Measurements from ENCODE around the gene RABGGTA. TPM values are rescaled to one million over a fixed set of nuclear protein-coding genes. Genes with fewer than 3 reads are reported as not detected.

The RABGGTA gene
- total RNA-seq, 1 donor from 2014 or later, result 70.5 TPM

DNA sequence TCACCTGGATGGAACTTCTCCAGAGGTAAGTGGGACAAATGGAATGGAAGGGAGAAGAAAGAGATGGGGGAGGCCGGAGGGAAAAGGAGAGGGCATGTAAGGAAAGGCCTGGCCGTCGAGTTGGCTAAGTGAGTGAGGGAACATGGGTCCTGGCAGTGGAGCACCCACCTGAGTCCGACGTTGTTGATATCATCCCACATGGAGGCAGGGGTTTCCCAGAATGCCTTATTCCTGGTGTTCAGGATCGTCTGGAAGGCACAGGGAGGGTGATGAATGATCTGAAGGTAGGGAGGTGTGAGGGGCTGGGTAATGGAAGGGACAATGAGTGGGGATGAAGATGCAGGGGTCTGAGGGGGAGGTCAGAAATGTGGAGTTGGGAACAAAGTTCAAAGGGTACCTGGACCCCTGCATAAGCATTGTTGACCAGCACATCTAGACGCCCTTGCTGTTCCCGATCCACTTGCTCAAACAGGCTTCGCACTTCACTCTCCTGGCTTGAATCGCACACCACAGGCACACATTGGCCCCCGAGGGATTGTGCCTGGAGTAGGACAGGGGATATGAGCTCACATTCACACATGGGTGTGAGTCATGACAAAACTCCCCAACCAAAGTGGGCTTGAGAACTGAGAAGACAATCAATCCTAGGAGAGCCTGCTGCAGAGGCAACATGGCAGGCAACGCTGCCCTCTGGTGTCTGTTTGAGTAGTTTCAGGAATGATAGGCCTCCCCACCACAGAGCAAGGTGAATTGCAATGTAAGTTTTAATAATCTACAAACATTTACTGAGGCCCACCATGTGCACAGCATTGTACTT is 25.2 kb upstream of the RABGGTA start:
- no peaks in the 10 kb centered on the region for H3K9me3 Mint-ChIP-seq
- intact Hi-C loops (cut with micrococcal nuclease), result loop anchor here (1.0 to 5.0 kb wide), 10 partner anchors 17 to 238 kb away; partner anchors contain the start of genes DCAF11, IPO4, IRF9 and MDP1

DNA sequence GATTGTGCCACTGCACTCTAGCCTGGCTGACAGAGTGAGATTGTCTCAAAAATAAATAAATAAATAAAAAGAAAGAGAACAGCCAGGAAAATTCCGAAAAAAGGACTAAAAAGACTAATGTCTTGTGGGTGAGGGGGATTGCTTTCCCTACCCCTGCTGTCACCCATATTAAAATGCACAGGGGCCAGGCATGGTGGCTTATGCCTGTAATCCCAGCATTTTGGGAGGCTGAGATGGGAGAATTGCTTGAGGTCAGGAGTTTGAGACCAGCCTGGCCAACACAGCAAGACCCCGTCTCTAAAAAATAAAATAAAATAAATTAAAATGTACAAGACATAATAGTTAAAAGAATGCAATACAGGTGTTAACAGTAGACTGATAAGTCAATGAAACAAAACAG is 22.1 kb upstream of the RABGGTA start:
- peaks cover 41% of the 10 kb centered on the region for H3K4me1 Mint-ChIP-seq
- ChIA-PET POLR2A (interaction anchor here (0.6 to 5.8 kb wide), 3 partner anchors 14 to 51 kb away, joined by 3 to 61 read pairs (median 20); partner anchors contain the start of genes RABGGTA and TINF2), CTCF (interaction anchor here (0.7 kb wide), 1 partner anchor 703 kb away, joined by 3 read pairs; no protein-coding TSS in a partner anchor)
- no peak overlapping the region for H3K27ac Mint-ChIP-seq
- H3K27me3 Mint-ChIP-seq, result no peaks in the 10 kb centered on the region
- TF ChIP-seq, protein P1, sequence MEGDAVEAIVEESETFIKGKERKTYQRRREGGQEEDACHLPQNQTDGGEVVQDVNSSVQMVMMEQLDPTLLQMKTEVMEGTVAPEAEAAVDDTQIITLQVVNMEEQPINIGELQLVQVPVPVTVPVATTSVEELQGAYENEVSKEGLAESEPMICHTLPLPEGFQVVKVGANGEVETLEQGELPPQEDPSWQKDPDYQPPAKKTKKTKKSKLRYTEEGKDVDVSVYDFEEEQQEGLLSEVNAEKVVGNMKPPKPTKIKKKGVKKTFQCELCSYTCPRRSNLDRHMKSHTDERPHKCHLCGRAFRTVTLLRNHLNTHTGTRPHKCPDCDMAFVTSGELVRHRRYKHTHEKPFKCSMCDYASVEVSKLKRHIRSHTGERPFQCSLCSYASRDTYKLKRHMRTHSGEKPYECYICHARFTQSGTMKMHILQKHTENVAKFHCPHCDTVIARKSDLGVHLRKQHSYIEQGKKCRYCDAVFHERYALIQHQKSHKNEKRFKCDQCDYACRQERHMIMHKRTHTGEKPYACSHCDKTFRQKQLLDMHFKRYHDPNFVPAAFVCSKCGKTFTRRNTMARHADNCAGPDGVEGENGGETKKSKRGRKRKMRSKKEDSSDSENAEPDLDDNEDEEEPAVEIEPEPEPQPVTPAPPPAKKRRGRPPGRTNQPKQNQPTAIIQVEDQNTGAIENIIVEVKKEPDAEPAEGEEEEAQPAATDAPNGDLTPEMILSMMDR (IDR thresholded peaks at IDR 0.05), result no peak
- ATAC-seq (ENCODE audit: low read depth) (no peak), DNase-seq (no peak)
- peaks cover 61% of the 10 kb centered on the region for H3K36me3 Mint-ChIP-seq (ENCODE audit: low read depth)
- intact Hi-C loops (cut with micrococcal nuclease), result no loop called here
- no peak overlapping the region for H3K4me3 Mint-ChIP-seq
- H3K9me3 Mint-ChIP-seq, result no peaks in the 10 kb centered on the region

More for the DNA sequence above, 25.2 kb upstream of the RABGGTA start:
- TF ChIP-seq, protein P1 (IDR thresholded peaks at IDR 0.05), result peak; percentile 41
- CTCF ChIA-PET, result interaction anchor here (0.6 to 7.1 kb wide), 24 partner anchors 12 to 665 kb away, joined by 3 to 139 read pairs (median 5); partner anchors contain the start of genes CHMP4A, CIDEB, IPO4 and IRF9
- DNase-seq (peak; percentile 50), ATAC-seq (ENCODE audit: low read depth) (peak; percentile 73)
- POLR2A ChIA-PET, result interaction anchor here (0.6 to 8.2 kb wide), 16 partner anchors 14 to 202 kb away, joined by 3 to 242 read pairs (median 6); partner anchors contain the start of genes CHMP4A, GMPR2, IPO4 and IRF9
- H3K4me1 Mint-ChIP-seq, result peaks cover 47% of the 10 kb centered on the region
- peak overlapping the region; percentile 90 for H3K27ac Mint-ChIP-seq
- peak overlapping the region; percentile 57 for H3K4me3 Mint-ChIP-seq
- H3K36me3 Mint-ChIP-seq (ENCODE audit: low read depth), result peaks cover 49% of the 10 kb centered on the region
- H3K27me3 Mint-ChIP-seq, result no peaks in the 10 kb centered on the region

DNA sequence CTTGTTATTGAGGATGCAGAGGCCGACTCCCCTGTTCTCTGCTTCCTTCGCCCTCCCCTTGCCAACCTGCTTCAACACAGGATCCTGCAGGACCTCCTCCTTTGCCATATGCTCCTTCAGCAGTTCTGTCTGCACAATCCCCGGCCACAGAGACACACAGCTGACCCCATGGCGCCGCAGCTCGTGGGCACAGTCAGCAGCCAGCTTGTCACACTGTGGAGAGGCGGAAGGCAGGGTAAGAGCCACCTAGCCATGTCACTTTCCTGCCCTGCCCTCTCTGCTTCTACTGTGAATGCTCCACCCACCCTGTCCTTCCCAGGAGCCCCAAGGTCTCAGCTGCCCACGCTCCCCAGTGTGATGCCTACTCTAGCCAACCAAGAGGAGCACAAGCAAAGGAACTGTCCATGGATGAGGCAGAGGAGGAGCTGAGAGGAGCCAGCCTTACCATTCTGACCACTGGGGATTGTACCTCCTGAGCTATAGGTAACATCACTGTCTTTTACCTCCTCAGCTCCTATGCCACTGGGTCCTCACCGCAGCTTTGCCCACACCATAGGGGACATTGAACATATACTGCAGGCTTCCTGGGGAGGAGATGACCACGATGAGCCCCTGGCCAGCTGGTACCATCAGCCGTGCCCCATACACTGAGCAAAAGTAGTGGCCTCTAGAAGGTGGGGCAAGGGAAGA is 20.9 kb upstream of the RABGGTA start:
- H3K9me3 Mint-ChIP-seq, result no peaks in the 10 kb centered on the region
- DNase-seq, result no peak
- no peak for ATAC-seq (ENCODE audit: low read depth)
- H3K27me3 Mint-ChIP-seq, result no peaks in the 10 kb centered on the region
- ChIA-PET CTCF (interaction anchor here (0.7 to 1.5 kb wide), 4 partner anchors 13 to 154 kb away, joined by 3 to 6 read pairs (median 4); partner anchors contain the start of genes CIDEB and TINF2), POLR2A (interaction anchor here (1.0 to 5.8 kb wide), 5 partner anchors 8 to 103 kb away, joined by 3 to 61 read pairs (median 5); partner anchors contain the start of genes IPO4 and TINF2)
- peaks cover 41% of the 10 kb centered on the region for H3K4me1 Mint-ChIP-seq
- H3K36me3 Mint-ChIP-seq (ENCODE audit: low read depth), result peaks cover 63% of the 10 kb centered on the region
- H3K4me3 Mint-ChIP-seq, result no peak overlapping the region
- no peak overlapping the region for H3K27ac Mint-ChIP-seq
- TF ChIP-seq, protein P1 (IDR thresholded peaks at IDR 0.05), result no peak
- intact Hi-C loops (cut with micrococcal nuclease), result no loop called here

DNA sequence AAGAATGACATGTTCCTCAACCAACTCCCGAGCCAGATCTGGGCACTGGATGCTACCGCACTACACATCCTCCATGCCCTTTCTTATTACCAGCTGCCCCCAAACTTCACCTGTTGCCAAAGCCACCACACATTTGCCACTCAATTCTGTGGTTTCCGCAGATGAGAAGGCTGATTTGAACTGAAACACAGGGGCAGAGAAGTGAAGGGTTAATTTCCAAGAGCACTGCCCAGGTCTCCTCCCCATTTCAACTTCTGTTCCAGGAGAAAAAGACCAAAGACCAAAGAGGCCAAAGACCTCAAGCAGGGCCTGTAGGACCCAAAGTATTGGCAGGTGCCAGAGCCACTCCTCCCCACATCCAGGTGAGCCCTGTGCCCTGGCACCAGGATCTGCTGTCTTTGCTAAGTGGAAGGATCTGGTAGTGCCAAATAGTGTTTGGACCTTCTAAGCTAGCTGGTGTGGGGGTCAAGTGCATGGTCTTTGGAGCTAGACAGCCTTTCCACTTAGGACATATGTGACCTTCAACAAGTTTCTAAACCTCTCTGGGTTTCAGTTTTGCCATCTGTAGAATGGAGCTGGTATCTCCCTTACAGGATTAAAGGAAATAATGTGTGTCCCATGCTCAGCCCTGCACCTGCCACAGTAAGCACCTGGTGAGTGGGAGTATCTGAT is 20.2 kb upstream of the RABGGTA start:
- ChIA-PET CTCF (interaction anchor here (0.7 to 1.5 kb wide), 4 partner anchors 12 to 153 kb away, joined by 3 to 6 read pairs (median 4); partner anchors contain the start of genes CIDEB and TINF2), POLR2A (interaction anchor here (1.0 to 5.8 kb wide), 5 partner anchors 9 to 49 kb away, joined by 3 to 61 read pairs (median 20); partner anchors contain the start of genes RABGGTA and TINF2)
- peaks cover 34% of the 10 kb centered on the region for H3K4me1 Mint-ChIP-seq
- H3K9me3 Mint-ChIP-seq, result no peaks in the 10 kb centered on the region
- ATAC-seq (ENCODE audit: low read depth), result no peak
- DNase-seq, result no peak
- no peak overlapping the region for H3K4me3 Mint-ChIP-seq
- intact Hi-C loops (cut with micrococcal nuclease), result no loop called here
- no peak overlapping the region for H3K27ac Mint-ChIP-seq
- TF ChIP-seq, protein P1 (IDR thresholded peaks at IDR 0.05), result no peak
- no peaks in the 10 kb centered on the region for H3K27me3 Mint-ChIP-seq
- H3K36me3 Mint-ChIP-seq (ENCODE audit: low read depth), result peaks cover 60% of the 10 kb centered on the region

Data from activated B cell treated with CpG ODN at 0.5 μM for 24 hours (primary cell).